CD4-positive, alpha-beta T cell treated with Interleukin-4 for 4 hours (primary cell): ENCODE data around the gene EPB41L2.

Experiments used
- DNase-seq: peaks from one replicate; pipeline ENCODE4 v3.0.0-alpha.2; 2020

Gene EPB41L2

GRCh38 chr6:131061041-131061750, 1.8 kb downstream of the EPB41L2 start:
- DNase-seq = no peak

- DNase-seq = no peak
Observed at GRCh38 chr6:131060311-131060710, 2.7 kb downstream of the EPB41L2 start.

GRCh38 chr6:131059486-131059885, 3.6 kb downstream of the EPB41L2 start:
- no peak for DNase-seq

- DNase-seq = no peak
Observed at GRCh38 chr6:131058236-131058635, 4.8 kb downstream of the EPB41L2 start.

- DNase-seq = no peak
Observed at GRCh38 chr6:131054392-131055250, 8.4 kb downstream of the EPB41L2 start.

- DNase-seq = no peak
Observed at GRCh38 chr6:131053546-131054240, 9.4 kb downstream of the EPB41L2 start.

GRCh38 chr6:131052181-131052580, 10.9 kb downstream of the EPB41L2 start:
- DNase-seq = no peak

GRCh38 chr6:131051341-131051740, 11.7 kb downstream of the EPB41L2 start:
- DNase-seq = no peak

- no peak for DNase-seq
Observed at GRCh38 chr6:131049608-131050007, 13.4 kb downstream of the EPB41L2 start.

GRCh38 chr6:131048933-131049515, 14.0 kb downstream of the EPB41L2 start:
- DNase-seq = no peak

GRCh38 chr6:131048459-131048858, 14.6 kb downstream of the EPB41L2 start:
- DNase-seq = no peak

GRCh38 chr6:131045139-131045538, 17.9 kb downstream of the EPB41L2 start:
- DNase-seq = no peak

- DNase-seq = no peak
Observed at GRCh38 chr6:131043902-131044447, 19.1 kb downstream of the EPB41L2 start.

- no peak for DNase-seq
Observed at GRCh38 chr6:131042664-131043063, 20.4 kb downstream of the EPB41L2 start.

GRCh38 chr6:131041814-131042213, 21.2 kb downstream of the EPB41L2 start:
- DNase-seq = no peak

GRCh38 chr6:131040866-131041265, 22.2 kb downstream of the EPB41L2 start:
- no peak for DNase-seq

GRCh38 chr6:131039345-131039680, 23.7 kb downstream of the EPB41L2 start:
- no peak for DNase-seq

GRCh38 chr6:131038597-131039344, 24.3 kb downstream of the EPB41L2 start:
- DNase-seq = no peak

- no peak for DNase-seq
Observed at GRCh38 chr6:131037194-131037897, 25.7 kb downstream of the EPB41L2 start.

GRCh38 chr6:131036601-131037000, 26.4 kb downstream of the EPB41L2 start:
- no peak for DNase-seq

GRCh38 chr6:131036143-131036542, 26.9 kb downstream of the EPB41L2 start:
- no peak for DNase-seq

- no peak for DNase-seq
Observed at GRCh38 chr6:131035582-131035981, 27.5 kb downstream of the EPB41L2 start.
